Stimulated activated CD8-positive, alpha-beta memory T cell treated with anti-CD3 and anti-CD28 coated beads, Interleukin-7, amount 100 ng/mL, for 24 hours (primary cell): ENCODE data around the gene CNKSR2.
"Not testable (repeated sequence)": the region's sequence is repeated elsewhere in the genome, so short reads cannot be mapped to it uniquely, and the experiment has no call there.

ENCODE experiments used
- DNase-seq: peaks from one replicate; pipeline ENCODE4 v3.0.0-alpha.2; 2020; ENCODE audit warnings: low read depth

Gene CNKSR2

DNA sequence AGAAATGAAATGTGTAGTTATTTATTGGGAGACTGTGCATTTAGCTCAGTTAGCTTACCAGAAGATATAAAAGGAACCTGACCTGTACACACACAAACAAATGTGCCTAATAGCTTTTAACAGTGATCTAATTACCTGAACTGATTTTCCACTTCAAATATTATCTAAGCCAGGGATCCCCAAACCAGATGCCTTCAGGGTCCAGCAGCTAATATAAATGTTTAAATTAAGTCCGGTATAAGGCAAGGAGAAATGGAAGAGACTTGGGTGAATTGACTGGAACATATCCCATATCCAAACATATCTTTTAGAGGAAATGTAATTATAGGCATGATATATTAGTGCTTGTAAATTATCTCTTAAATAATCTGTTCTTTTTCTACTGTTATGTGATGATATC, 66.7 kb downstream of the CNKSR2 start:
- no peak for DNase-seq

DNA sequence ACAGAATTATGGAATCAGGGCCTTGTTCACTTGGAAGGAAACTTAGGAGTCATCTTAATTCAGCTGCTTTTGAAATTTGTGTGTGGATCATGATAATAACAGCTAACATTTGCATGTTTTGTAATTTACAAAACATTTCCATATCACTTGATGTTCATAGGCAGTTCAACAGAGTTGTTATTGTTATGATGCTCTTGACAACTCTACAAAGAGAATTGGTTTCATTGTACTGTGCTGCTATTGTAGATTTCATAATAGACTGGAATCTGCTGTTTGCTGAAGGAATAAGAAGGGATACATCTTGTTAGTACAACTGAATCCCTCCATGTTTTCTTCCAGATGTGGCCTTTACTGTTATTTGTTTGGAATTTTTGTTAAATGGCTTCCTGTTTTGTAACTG, 83.5 kb downstream of the CNKSR2 start:
- no peak for DNase-seq

DNA sequence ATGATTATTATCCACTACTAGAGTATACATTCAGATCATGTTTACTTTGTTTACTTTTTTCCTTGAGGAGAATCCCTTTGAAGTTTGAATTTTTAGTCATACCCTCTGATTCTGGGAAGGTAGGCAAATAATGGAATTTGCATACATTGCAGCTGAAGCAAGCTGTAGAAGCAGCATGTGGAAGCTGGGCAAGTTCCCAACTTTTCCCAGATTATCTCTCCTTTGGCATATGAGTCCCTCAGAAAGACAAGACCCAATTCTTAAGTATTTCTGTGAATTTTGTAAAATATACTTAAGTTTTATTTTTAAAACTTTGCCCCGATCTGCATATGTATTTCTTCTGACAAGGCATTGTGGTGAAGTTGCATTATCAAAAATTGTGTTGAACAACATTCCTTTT, 94.9 kb downstream of the CNKSR2 start:
- DNase-seq: no peak

DNA sequence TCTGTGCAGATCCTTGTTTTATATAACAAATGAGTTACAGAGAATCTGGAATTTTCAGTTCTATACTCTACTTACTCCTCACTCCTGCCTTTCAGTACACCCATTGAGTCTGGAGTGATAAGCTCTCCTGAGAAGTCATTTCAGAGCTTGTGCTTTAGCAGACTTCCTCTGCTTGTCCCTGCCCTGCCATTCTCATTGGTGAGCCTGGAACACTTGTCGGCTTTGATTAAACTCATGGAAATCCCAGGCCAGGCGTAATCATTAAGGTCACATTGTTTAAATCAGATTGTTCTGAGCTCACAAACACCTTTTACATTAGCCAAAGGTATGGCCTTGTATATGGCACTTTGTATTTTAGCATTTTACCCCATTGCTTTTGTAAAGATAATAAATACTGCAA, 102.7 kb downstream of the CNKSR2 start:
- DNase-seq: no peak

DNA sequence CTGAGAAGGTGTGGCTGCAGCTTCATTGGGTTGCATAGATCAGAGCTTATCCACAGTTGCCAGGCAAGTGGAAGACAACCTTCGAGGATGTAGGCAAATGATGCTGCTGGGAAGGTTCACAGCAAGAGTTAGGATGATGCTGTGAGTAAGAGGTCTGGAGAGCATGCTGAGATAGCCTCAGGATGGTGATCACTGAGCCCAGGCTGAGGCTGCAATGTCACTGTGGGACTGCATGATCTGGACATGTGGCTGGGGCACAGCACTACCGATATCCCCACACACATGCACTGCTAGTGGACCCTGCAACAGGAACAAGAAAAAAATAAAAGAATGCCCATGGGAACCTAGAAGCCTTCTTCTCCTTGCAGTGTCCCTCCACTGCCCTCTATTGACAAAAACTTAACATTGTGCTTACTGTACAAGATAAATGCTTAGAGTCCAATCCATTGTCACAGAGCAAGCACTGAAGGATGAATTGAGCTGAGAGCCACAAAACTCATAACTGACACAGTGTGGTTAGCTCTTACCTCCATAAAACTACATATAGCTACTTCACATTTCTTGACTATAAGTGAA, 105.6 kb downstream of the CNKSR2 start:
- no peak for DNase-seq

DNA sequence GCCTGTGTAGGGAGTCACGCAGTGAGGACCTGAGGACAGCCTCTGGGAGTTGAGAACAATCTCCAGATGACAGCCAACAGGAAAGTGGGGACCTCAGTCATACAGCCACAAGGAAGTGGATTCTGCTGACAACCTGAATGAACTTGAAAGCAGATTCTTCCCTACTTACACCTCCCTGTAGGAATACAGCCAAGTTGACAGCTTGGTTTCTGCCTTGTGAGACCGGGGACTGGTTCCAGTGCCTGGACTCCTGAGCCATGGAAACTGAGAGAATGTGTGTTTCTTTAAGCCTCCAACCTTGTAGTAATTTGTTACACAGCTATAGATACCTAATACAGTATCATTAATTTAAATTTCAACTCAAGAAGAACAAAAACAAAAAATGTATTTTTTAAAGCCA, 107.5 kb downstream of the CNKSR2 start:
- no peak for DNase-seq

DNA sequence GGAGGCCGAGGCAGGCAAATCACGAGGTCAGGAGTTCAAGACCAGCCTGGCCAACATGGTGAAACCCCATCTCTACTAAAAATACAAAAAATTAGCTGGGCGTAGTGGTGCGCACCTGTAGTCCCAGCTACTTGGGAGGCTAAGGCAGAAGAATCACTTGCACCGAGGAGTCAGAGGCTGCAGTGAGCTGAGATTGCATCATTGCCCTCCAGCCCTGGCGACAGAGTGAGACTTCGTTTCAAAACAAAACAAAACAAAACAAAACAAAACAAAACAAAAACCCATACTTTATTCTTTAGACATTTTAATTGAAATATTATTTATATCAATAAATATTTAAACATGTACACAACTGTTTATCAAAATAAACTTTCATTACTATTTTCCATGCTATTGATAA, 109.8 kb downstream of the CNKSR2 start:
- not testable (repeated sequence) for DNase-seq

DNA sequence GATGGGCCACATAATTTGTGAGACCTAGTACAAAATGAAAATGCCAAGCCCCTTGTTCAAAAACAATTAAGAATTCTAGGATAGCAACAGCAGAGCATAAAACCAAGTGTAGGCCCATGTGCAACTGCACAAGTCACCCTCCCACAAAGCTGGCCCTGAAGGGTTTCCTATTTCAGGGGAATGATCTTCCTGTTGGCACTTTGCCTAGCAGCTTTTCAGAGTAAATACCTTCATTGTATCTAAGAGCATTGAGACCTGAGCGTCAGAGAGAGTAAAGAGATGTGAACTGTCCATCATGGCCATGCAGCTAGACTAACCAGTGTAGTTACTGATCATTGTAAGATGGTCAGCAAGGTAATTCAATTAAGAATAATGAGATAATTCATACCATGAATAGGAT, 113.6 kb downstream of the CNKSR2 start:
- DNase-seq: no peak

DNA sequence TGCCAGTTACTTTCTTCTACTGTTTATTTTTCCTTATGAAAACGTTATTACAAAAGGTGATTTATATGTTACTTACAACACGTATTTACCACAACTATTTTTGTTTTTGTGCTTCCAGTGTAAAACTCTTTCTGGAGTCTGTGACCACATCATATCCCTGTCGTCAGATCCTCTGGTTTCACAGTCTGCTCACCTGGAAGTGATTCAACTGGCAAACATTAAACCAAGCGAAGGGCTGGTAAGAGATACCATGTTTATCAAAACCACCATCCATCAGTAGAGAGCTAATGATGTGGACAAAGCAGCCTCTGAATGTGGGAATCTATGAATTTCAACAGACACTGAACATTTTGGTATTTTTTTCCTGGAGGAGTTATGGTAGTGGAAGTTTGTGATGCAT, 116.1 kb downstream of the CNKSR2 start:
- no peak for DNase-seq

DNA sequence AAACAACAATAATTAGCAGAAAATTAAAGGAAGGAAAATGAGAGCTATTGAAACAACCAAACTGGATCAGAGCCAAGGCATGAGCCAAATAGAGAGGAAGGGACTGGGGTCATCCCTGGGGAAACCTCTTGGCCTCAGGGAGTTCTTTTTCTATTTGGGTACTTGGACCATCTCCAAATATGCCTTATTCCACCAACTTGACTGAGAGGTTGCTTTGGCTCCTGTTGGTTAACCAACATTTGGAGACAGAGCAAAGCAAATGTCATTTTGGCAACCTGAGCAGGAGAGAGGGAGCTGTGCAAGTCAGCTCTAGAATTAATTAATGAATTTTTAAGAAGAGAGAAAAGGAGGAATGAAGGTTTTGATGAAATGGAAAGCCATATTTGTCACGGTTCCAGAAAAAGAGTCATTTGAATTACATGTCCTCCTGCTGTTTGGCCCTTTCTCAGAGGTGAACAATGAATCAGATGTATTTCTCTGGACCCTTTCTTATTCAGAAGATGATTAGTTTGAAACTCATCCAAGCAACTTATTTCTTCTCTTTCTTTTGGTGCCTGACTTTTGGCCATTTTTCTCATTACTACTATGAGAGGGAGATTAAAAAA, 119.1 kb downstream of the CNKSR2 start:
- no peak for DNase-seq

DNA sequence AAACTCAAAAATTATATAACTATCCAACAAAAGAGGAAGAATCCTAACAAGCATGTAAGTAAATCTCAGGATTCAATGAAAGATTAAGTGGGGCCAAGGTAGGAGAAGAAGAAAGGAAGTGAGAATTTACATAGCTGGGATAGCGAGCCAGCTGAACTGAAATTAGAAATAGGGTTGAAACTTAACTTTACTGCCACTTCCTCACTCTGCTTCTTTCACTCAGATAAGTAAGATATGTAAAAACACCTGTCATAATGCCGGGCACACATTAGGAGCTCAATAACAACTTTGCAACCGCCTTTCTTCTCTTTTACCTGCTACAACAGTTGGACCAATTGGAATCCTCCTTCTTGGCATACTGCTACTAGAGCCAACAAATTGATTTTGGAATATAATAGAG, 129.4 kb downstream of the CNKSR2 start:
- no peak for DNase-seq

DNA sequence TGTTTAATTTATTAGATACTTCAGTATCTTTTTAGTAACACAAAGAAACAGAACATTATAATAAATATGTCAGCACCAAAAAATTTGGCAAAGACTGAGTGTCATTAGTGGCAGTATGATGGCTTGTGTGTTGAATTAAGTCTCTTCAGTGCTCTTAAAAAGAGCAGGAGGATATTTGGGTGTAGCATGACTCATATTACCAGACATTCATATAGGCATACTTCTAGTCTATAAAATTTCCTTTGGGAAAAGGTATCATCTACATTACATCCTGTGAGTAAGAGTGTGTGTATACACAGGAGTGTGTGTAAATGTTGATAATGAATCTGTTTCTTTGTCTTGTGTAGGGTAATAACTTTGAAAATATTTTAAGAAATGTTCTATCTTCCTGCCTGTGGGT, 135.7 kb downstream of the CNKSR2 start:
- DNase-seq: no peak

DNA sequence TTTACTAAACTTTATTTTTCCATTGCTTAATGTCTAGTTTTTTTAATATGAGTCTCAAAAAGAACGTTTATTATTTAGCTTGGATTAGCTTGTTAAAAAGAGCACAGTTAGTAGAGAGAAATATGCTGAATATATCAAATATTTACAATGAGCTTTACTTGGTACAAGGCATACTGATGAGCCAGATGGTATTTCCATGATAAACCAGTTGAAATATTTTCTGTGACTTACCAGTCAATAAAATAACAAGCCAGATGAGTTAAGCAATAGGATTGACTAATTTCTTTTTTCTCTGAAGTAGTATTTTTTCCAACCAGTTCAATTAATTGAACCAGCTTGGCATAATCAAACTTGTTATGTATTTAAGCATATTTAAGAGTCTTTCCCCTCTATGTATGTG, 149.8 kb downstream of the CNKSR2 start:
- DNase-seq: no peak

DNA sequence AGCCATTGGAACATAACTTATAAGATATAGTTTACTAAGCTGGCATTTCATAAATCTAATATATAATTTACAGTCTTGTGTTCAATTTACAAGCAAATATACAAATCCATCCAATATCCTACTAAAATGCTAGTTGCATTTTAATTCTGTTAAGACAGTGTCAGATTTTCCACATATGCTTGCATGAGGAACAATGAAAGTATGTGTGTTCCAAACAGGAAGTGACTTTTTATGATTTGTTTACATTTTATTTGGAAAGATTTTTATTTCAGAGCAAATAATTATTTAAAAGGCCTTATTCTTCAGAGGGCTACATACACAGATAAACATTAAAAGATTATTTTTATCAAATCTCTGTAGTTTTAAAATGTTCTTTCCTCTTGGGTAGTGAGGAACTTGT, 153.9 kb downstream of the CNKSR2 start:
- DNase-seq: no peak

DNA sequence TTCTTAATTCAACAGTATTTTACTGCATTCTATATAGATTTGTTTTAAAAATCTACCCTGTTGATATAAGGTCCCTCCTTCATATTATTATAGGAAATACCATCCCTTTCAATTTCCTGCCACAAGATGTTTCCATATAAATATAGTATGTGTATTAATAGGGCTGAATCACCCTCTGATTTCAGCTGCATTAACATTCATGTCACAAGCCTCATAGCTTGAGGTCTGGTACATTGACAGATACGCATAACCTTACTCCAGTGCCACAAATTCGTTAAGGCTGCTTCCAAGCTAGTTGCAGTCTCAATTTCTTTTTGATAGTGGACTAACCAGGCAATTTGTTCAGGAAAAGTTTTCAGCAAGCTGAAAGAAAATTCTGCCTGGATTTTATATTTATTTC, 155.6 kb downstream of the CNKSR2 start:
- DNase-seq: no peak

DNA sequence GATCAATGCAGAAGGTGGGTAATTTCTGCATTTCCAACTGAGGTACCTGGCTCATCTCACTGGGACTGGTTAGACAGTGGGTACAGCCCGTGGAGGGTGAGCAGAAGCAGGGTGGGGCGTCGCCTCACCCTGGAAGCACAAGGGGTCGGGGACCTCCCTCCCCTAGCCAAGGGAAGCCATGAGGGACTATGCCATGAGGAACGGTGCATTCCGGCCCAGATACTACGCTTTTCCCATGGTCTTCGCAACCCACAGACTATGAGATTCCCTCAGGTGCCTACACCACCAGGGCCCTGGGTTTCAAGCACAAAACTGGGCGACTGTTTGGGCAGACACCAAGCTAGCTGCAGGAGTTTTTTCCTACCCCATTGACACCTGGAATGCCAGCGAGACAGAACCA, 170.4 kb downstream of the CNKSR2 start:
- DNase-seq: not testable (repeated sequence)

DNA sequence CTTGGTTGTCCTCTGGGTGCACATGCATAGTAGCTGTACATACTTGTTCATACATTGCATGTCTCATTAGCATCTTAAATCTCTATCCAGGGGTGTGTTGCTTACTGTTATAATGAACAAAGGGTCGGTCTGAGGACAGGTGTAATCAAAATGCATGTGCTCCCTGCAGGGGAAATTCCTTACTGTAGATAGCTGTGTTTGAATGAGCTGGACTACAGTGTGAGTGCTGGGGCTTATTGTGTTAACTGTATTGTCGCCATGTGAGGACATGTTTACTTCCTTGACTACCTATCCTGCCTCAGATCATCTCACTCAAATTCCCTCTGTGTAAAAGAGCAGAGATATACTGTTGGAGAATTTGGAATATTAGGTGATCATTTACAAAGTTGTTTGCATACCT, 185.2 kb downstream of the CNKSR2 start:
- DNase-seq: no peak

DNA sequence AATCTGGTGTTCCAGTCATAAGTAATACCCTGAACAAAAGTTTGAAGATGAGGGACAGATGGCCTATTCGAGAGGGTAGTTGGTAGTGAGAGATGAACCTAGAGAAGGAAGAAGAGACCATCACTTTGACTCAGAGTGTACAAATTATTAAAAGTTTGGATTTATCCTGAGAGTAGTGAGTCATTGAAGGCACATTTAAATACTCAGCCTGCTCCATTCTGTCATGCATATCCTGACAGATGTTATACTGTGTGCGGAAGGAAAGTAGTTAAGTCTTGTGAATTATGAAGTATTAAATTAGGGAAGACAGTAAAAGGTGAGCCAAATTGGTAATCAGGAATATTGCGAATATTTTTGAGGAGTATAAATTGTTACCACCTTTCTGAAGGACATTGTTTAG, 190.8 kb downstream of the CNKSR2 start:
- no peak for DNase-seq

DNA sequence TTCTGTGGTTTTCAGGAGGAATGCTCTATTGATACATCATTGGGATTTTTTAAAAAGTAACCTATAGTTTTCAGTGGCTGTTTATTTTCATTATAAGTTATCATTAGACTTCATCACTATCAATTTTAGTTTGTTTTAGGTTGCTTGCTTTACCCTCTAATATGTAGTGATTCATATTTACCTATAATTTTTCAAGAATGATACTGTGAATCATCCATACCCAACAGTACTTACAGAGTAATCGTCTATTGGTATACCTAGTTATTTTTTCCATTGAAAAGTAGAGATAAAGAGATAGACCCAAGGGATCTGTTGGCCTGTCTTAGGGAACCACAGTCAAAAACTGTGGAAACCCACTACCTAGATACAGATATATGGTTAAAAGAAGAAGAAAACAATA, 200.6 kb downstream of the CNKSR2 start:
- DNase-seq: no peak

DNA sequence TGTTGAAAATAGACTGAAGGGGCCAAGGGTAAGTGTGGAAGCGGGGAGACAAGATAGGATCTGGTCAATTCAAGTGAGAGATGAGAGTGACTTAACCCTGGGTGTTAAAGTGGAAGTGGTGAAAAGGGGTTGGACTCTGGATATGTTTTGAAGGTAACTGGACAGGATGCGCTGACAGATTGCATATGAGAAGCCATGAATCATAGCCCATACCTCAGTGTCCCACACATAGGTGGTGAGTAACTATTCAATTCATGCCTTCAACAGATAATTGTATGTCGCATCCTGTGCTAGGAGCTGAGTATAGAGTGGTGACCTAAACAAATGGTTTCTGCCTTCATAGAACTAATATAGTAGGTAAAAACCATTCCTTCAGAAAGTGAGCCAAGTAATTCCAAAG, 207.3 kb downstream of the CNKSR2 start:
- DNase-seq: no peak

DNA sequence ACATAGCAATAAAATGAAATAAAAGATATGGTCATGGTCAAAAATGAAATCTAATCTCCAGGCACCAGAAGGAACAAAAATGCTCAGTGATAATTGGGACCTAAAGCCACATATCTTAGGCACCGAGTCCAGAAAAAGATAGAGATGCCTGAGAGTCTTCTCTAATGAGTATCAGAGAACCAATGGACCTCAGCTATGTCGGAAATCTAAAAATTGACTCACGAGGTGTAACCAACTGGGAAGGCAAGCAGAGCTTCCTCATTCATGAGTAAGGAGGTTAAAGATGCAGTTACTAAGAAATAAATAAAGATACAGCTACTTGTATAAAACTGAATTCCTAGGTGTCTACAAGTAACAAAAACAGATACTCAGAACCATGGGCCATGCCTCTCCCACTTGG, 211.8 kb downstream of the CNKSR2 start:
- DNase-seq: no peak

DNA sequence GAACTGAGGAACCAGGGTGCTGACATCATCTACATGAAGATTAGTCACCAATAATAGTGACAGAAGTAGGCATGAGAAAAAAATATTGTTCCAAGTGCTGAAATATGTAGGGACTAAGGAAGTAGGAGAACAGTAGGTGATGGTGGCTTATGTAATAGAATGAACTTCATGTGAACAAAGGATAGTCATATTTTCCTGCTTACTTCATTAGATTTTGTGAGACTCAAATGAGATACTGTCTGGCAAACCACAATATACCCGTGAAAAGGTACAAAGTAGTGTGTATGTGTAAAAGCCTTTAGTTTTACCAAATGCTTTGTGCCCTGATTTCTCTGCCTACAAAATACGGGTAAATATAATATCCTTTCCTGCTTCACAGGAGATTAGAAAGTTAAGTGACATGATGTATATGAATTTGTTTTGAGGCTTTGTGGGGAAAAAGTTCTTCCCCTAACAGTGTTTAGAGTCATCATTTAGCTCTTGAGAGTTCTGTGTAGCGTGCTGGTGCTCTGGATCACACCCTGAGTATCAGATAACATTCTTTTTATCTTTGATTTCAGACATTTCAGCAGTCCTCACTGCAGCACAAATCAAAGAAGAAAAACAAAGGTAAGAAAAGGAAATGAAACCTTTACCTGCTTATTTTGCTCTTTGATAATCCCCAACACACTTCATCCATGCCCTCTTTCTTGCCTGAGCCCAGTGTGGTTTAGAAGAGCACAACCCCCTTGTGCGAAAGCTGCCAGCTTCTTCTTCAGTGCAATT, 216.0 kb downstream of the CNKSR2 start:
- DNase-seq: no peak

DNA sequence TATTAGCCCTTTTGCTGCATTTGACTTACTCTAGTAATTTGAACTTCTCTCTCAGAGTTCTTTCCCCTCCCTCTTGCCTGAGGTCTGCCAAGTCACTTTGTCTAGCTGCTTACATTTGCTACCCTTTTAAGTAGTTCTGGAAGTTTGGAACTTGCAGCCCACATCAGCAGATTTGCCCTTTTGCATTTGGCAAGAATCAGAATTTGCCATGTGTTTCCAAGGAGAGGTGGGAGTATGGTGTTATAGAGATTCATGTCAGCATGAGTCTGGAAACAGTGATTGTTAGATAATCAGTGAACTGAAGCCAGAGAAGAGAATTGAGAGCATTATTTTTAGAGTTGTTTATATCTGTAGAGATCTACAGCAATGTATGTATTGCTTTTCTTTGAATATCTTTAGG, 231.8 kb downstream of the CNKSR2 start:
- no peak for DNase-seq

DNA sequence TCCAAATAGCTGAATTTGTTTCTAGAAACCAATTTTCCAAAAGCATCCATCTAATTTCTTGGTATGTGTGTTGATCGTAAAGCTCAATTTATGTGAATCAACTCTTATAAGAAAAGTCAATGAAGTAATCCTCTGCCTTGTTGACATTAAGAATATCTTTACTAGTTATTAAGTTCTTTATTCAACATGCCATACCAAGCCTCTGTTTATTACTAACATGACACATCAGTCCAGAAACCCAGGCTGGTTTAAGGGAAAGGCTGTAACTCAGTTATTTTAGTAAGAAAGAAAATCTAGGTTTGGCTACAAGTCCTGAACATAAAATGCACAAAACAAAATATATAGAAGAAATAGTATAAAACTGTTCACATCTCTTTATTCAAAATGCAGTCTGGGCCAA, 235.9 kb downstream of the CNKSR2 start:
- DNase-seq: no peak
